Neuron (in vitro differentiated cells): Measurements from ENCODE around the gene AP5B1.

Source experiments
- H2AFZ ChIP-seq: one replicate; pipeline ENCODE4 v1.6.1; 2013; ENCODE audit warnings: low read depth, mild to moderate bottlenecking, inconsistent platforms, low read length, moderate library complexity
- H3K27me3 ChIP-seq: one replicate; pipeline ENCODE4 v1.6.1; 2013; ENCODE audit warnings: low read length; ENCODE audit not compliant: insufficient read depth
- H3K36me3 ChIP-seq: one replicate; pipeline ENCODE4 v1.6.1; 2013; ENCODE audit warnings: low read length; ENCODE audit not compliant: insufficient read depth
- H3K4me1 ChIP-seq: one replicate; pipeline ENCODE4 v1.6.1; 2013; ENCODE audit warnings: low read length; ENCODE audit not compliant: insufficient read depth
- H3K4me3 ChIP-seq: 2 replicates; pipeline ENCODE4 v1.5.1; 2013; ENCODE audit warnings: mild to moderate bottlenecking, low read length, moderate library complexity
- H3K9me3 ChIP-seq: one replicate; pipeline ENCODE4 v1.6.1; 2013; ENCODE audit warnings: low read length

Gene AP5B1

DNA sequence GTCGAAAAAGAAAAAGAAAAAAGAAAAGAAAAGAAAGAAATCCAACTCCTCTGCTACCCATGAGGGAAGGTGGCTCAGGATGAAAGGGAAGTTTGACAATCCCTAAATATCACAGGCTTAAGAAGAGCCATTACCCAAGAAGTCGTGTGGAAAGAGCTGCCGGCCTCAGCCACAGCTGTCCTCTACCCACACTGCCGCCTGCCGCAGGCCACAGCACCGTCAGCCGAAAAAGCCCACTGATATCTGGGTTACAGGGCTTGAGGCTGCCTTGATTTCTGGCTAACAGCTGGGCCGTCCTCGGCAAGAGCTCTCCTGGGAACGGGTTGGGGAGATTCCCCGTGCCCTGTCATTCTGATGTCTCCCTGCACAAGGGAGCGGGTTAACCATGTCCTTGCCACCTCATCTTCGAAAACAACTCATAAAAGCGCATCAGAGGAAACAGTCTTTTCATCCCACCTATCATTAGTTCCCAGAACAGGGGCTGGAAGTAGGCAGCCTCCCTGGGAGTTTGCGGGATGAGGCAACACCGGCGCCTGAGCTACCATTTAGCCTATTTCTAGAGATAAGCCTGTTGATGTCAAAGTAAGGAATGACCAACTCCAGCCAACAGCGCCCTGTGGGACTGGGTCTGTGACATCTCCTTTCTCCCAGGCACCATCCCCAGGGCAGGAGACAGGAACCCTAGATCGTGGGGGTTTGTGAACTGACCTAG, 31.1 kb upstream of the AP5B1 start:
- Histone ChIP-seq H3K27me3 (no peaks in the 10 kb centered on the region), H2AFZ (no peak overlapping the region), H3K9me3 (no peaks in the 10 kb centered on the region)

DNA sequence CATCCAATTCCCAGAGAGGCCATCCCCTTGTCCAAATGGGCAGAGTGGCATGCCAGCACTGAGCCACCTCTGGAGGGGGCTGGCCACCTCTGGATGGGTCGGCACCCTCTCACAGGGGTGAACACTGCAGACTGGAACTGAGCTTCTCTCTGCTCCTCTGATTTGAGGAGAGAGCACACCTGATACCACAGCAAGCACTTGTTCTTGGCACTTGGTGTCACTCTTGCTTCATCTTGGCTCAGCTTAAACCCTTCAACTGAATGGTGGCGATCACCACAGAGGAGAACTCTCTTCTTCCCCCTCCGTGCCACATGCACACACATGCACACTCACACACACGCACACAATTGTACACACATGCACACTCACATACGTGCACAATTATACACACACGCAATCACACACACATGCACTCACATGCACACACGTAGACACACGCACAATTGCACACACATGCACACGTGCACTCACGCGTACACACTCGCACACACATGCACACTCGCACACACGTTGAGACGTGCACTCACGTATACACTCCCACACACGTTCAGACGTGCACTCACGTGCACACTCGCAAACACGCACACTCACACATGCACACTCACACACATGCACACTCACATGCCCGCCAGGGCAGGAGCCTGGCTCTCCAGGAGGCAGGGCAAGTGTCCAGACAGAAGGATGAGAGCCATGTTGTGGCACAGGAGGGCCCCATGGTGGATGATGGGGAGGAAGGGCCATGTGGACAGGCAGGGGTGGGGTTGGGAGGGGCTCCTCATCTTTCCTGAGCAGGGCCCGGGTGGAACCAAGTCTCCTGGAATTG, 29.5 kb upstream of the AP5B1 start:
- Histone ChIP-seq H3K4me3 (no peak overlapping the region), H3K27me3 (no peaks in the 10 kb centered on the region), H3K36me3 (no peaks in the 10 kb centered on the region), H2AFZ (no peak overlapping the region), H3K9me3 (no peaks in the 10 kb centered on the region), H3K4me1 (no peaks in the 10 kb centered on the region)

More for the DNA sequence above, 31.1 kb upstream of the AP5B1 start:
- H3K36me3 ChIP-seq, result no peaks in the 10 kb centered on the region
- no peak overlapping the region for H3K4me3 ChIP-seq
- no peaks in the 10 kb centered on the region for H3K4me1 ChIP-seq

DNA sequence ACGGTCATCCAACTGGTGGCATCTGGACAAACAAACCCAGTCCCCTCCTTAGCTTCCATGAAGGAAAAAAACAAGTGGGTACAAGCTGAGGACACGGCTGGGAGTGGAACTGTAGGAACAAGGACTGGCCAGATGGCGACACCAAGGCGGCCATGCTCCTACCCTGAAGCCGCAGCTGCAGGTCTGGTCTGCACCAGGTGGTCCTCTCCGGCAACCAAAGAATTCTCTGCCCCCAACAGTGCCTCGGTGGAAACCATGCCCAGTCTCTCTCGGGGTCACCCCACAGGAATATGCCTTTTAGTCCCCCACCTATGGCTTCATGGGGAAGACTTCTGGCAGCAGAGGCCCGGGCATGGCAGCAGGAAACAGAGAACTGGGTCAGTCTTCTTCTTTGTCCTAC, 28.7 kb upstream of the AP5B1 start:
- H3K9me3 ChIP-seq, result no peaks in the 10 kb centered on the region

DNA sequence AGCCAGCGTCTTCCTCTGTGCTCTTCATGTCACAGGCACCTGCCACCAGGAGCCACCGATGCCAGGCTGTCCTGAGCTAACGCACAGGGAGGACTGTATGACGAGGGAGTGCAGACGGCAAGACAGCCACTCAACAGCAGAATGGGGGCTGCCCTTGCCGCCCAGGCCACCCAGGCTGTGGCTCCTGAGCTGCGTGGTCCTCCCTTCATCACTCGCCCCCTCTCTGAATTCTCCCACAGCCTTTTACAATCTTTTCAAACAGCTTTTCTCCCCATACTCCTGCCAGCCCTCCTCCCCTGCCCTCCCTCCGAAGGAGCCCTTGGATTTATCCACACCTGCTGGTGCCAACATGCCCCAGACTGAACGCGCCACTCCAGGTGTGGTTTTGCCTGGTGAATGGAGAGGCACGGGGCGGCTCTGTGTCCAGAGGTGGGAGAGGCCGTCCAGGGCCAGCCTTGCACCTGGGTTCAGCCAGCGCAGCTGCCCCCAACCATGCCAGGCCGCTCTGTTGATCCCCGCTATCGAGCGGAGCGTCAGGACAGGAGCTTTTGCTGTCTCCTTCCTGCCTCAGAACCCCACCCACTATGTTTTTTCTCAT, 28.1 kb upstream of the AP5B1 start:
- Histone ChIP-seq H3K27me3 (peaks cover 5% of the 10 kb centered on the region), H3K4me1 (no peaks in the 10 kb centered on the region), H3K4me3 (no peak overlapping the region), H2AFZ (no peak overlapping the region), H3K36me3 (no peaks in the 10 kb centered on the region), H3K9me3 (no peaks in the 10 kb centered on the region)

More for the DNA sequence above, 28.7 kb upstream of the AP5B1 start:
- Histone ChIP-seq H3K4me3 (no peak overlapping the region), H3K4me1 (no peaks in the 10 kb centered on the region), H2AFZ (no peak overlapping the region), H3K27me3 (no peaks in the 10 kb centered on the region), H3K36me3 (no peaks in the 10 kb centered on the region)

DNA sequence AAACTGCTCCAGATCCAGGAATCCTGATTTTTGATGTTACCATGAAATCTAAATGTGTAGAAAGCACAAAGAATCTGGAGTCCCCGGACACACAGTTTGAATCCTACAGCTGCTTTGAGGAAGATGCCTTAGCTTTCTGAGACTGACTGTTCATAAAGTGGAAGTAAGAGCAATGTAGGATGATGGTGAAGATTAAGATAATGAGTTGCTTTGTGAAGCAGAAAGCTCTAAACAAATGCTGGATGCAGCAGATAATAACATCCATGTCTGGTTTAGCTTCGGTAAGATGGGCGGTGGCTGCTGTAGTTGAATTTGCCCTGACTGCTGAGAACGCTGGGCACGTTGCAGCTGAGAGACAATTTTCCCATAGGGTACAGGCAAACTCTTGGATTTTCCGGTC, 26.2 kb upstream of the AP5B1 start:
- Histone ChIP-seq H3K4me1 (no peaks in the 10 kb centered on the region), H3K4me3 (no peak overlapping the region), H3K36me3 (no peaks in the 10 kb centered on the region), H3K9me3 (no peaks in the 10 kb centered on the region), H3K27me3 (peaks cover 17% of the 10 kb centered on the region), H2AFZ (no peak overlapping the region)

DNA sequence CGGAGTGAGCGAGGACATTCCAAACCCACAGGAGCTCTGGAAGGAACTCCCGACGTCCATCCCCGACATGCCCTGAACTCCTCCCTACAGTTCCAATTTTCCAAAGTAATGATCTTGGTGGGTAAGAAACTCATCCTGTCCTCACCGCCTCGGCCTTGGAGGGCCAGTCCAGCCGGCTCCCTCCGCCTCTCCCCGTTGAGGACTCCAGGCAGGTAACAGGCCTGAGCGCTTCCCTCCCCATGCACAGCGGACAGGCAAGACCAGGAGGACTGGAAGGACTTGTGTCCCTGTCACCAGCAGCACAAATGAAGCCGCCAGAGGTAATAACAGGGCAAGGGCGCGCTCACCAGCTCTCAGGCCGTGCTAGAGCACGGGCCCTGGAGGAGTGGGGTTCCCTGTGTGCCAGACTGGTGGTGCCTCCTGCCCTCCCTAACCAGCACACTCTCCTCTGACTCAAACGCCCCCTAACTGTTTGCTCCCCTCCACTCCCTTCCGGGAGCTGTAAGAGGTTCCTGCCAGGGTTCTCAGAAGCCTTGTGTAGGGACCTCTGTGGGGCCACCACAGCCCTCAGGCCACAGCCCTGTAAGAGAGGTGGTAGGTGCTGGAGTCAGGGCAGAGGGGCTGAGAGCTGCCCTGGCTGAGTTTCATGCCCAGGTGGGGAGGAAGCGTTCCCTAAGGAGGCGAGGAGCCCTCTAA, 23.2 kb upstream of the AP5B1 start:
- Histone ChIP-seq H2AFZ (no peak overlapping the region), H3K36me3 (no peaks in the 10 kb centered on the region), H3K4me3 (no peak overlapping the region), H3K27me3 (peaks cover 27% of the 10 kb centered on the region), H3K9me3 (no peaks in the 10 kb centered on the region), H3K4me1 (no peaks in the 10 kb centered on the region)

DNA sequence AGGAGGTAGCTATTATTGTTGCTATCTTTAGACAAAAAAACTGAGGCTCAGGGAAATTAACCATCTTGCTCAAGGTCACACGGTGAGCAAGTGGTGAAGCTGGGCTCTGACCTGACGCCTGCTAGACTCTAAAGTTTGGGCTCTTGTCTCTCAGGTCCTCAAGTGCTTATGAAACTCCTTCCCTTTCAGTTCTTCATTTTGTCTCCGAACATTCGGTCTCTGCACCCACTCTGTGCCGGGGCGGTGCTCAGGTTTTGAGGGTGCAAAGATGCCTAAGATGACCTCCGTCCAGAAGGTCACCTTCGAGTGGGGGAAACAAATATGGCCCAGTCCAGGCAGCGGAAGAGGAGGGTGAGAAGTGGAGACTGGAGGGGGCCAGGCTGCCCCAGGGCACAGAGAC, 22.1 kb upstream of the AP5B1 start:
- H3K4me3 ChIP-seq, result no peak overlapping the region
- no peaks in the 10 kb centered on the region for H3K36me3 ChIP-seq
- no peaks in the 10 kb centered on the region for H3K4me1 ChIP-seq
- H2AFZ ChIP-seq, result no peak overlapping the region
- peaks cover 37% of the 10 kb centered on the region for H3K27me3 ChIP-seq
- H3K9me3 ChIP-seq, result no peaks in the 10 kb centered on the region

DNA sequence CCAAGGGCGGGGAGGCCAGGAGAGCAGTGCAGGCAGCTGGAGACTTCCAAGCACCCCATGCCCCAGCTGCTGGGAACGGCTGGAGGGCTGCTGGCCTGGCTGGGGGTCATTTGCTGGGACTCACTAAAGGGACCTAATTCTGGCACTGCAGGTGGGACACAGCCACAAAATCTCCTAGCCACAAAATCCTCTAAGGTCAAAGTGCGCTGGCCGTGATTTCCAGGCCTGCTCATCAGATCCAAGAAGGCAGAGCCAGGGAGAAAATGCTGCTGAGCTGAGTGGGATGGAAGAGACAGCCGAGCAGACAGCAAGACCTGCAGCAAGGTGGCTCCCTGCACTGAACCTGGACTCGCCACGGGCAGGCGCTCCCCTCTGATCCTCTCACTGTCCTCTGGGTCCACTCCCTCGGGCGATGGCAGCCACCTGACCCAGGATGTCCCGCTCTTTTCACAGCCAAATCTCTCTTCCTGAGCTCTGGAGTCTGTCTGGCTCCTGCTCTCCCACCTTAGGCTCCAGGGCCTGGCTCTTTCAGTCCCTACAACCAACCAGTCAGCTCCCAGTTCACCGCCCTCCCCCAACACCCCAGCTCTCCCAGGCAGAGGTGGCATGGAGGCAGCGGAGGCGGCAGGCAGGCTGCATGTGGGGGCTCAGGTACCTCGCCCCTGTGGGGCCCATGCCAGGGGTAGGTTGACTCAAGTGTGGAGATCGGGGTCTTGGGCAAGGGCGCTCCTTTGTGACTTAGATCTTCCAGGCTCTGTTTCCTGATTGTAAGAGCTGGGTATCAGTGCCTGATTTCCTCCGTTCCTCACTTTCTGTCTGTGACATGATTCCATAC, 20.6 kb upstream of the AP5B1 start:
- peaks cover 6% of the 10 kb centered on the region for H3K4me1 ChIP-seq
- no peak overlapping the region for H2AFZ ChIP-seq
- no peaks in the 10 kb centered on the region for H3K36me3 ChIP-seq
- H3K4me3 ChIP-seq, result no peak overlapping the region
- H3K27me3 ChIP-seq, result peaks cover 51% of the 10 kb centered on the region
- no peaks in the 10 kb centered on the region for H3K9me3 ChIP-seq

DNA sequence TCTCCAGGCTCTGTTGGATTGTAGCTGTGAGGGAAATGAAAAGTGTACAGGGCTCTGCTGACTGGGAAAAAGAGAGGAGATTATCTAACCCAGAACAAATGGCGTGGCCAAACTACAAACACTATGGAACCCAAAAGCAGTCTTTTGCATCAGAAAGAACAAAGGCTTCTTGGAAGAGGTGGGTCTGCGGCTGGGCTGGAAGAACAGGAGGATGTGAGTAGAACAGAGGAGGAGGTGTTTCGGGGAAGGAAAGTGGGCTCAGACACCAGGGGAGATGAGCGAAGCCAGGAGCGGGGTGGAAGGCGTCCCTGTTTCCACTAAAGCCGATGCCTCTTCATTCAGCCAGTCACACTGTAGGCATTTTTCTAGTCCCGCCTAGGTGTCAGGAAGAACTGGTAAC, 18.1 kb upstream of the AP5B1 start:
- Histone ChIP-seq H3K9me3 (no peaks in the 10 kb centered on the region), H3K4me1 (peaks cover 6% of the 10 kb centered on the region), H2AFZ (no peak overlapping the region), H3K27me3 (peaks cover 71% of the 10 kb centered on the region), H3K36me3 (no peaks in the 10 kb centered on the region), H3K4me3 (no peak overlapping the region)

DNA sequence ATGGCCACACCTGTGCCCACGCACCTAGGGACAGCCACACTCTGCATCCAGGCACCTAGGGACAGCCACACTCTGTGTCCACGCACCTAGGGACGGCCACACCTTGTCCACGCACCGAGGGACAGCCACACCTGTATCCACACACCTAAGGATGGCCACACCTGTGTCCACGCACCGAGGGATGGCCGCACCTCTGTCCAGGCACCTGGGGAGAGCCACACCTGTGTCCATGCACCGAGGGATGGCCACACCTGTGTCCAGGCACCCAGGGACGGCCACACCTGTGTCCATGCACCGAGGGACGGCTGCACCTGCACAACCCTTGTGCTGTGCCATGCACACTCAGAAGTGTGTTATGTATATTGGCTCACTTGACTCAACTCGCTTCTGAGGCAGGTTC, 16.9 kb upstream of the AP5B1 start:
- Histone ChIP-seq H2AFZ (no peak overlapping the region), H3K9me3 (no peaks in the 10 kb centered on the region), H3K4me3 (no peak overlapping the region), H3K36me3 (no peaks in the 10 kb centered on the region), H3K4me1 (peaks cover 6% of the 10 kb centered on the region), H3K27me3 (peaks cover 71% of the 10 kb centered on the region)

DNA sequence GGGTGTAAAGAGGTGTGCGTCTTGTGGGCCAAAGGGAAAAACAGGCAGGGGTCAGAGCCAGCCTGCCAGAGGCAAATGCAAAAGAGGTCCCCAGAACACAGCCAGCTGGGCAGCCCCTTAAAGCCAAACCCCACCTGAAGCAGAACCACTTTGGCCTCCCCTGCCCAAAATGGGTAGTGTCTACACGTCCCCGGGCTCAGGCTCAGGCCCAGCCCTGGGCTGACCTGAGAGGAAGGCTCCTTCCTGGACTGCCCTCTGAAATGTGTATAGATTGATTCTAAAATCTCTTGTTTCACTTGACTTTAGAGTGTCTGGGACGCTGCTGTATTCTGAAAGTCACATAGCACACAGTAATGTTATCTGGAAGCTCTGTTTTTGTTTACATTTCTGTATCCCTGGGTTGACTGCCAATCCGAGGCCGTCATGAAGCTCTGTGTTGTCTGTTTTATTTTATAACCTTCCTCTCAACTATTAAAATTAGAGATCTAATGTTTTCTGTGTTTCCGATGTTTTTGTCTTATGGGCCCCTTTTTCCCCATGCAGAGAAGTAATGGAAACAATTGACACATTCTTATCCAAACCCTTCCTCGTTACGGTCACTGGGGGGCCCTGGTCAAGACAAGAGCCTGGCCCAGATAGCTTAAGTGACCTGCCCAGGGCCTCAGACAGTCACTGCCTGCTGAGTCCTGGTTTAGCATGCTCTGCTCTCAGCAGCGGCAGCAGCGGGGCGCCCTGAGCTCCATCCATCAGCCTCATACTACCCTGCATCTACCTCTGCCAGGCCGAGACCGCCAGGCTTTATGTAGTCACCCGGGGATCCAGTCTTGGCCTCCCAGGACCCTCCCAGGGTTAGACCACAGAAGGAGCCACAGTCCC, 16.2 kb upstream of the AP5B1 start:
- Histone ChIP-seq H3K27me3 (peaks cover 77% of the 10 kb centered on the region), H3K9me3 (no peaks in the 10 kb centered on the region), H3K4me3 (no peak overlapping the region), H3K4me1 (peaks cover 6% of the 10 kb centered on the region), H3K36me3 (no peaks in the 10 kb centered on the region), H2AFZ (no peak overlapping the region)
